GM18907 (cell line): ENCODE results near the gene NIP7.
"Not testable (repeated sequence)": the region's sequence is repeated elsewhere in the genome, so short reads cannot be mapped to it uniquely, and the experiment has no call there.

Source experiments
- ATAC-seq: cut with Tn5 transposase; IDR thresholded peaks from one replicate; pipeline ENCODE4 v1.9.1; 2021; ENCODE audit warnings: mild to moderate bottlenecking, moderate library complexity; ENCODE audit not compliant: unreplicated experiment

NIP7 gene

GRCh38 chr16:69338557-69339288 lies 849 bp upstream of the NIP7 start:
- no peak for ATAC-seq

- ATAC-seq = no peak
Measured at GRCh38 chr16:69340095-69340644, 598 bp downstream of the NIP7 start.

- ATAC-seq = no peak
Measured at GRCh38 chr16:69344171-69344570, 4.6 kb downstream of the NIP7 start.

GRCh38 chr16:69345923-69346322 lies 6.4 kb downstream of the NIP7 start:
- no peak for ATAC-seq

GRCh38 chr16:69346683-69347082 lies 7.1 kb downstream of the NIP7 start:
- ATAC-seq = no peak

- no peak for ATAC-seq
Measured at GRCh38 chr16:69348222-69348621, 8.7 kb downstream of the NIP7 start.

GRCh38 chr16:69349536-69349935 lies 10.0 kb downstream of the NIP7 start:
- ATAC-seq = no peak

GRCh38 chr16:69350536-69351133 lies 11.1 kb downstream of the NIP7 start:
- ATAC-seq = no peak

- no peak for ATAC-seq
Measured at GRCh38 chr16:69351309-69352027, 11.9 kb downstream of the NIP7 start, which contains the start of gene TMED6. Gene TMED6, minus strand, starts transcription at chr16:69351786. Its CDS starts 33 bp downstream, at chr16:69351753.

- not testable (repeated sequence) for ATAC-seq
Measured at GRCh38 chr16:69360070-69360469, 20.5 kb downstream of the NIP7 start.

- no peak for ATAC-seq
Measured at GRCh38 chr16:69363281-69363717, 23.7 kb downstream of the NIP7 start.

GRCh38 chr16:69364088-69364487 lies 24.5 kb downstream of the NIP7 start:
- no peak for ATAC-seq

GRCh38 chr16:69365901-69366300 lies 26.3 kb downstream of the NIP7 start:
- no peak for ATAC-seq

- no peak for ATAC-seq
Measured at GRCh38 chr16:69366431-69366830, 26.9 kb downstream of the NIP7 start.

GRCh38 chr16:69367980-69368379 lies 28.4 kb downstream of the NIP7 start:
- no peak for ATAC-seq

- no peak for ATAC-seq
Measured at GRCh38 chr16:69368866-69369265, 29.3 kb downstream of the NIP7 start.

- ATAC-seq = no peak
Measured at GRCh38 chr16:69371564-69371963, 32.0 kb downstream of the NIP7 start.

GRCh38 chr16:69373019-69373418 lies 33.4 kb downstream of the NIP7 start:
- ATAC-seq = no peak

- no peak for ATAC-seq
Measured at GRCh38 chr16:69376393-69377059, 37.0 kb downstream of the NIP7 start.

- no peak for ATAC-seq
Measured at GRCh38 chr16:69378036-69378435, 38.5 kb downstream of the NIP7 start.

- no peak for ATAC-seq
Measured at GRCh38 chr16:69378760-69379159, 39.2 kb downstream of the NIP7 start.
